Neural cell (in vitro differentiated cells): Measurements from ENCODE around the gene FAM117B. TPM values are rescaled to one million over a fixed set of nuclear protein-coding genes. Genes with fewer than 3 reads are reported as not detected.

Source experiments
- H2AFZ ChIP-seq: fragments of 200-600, 300-800 bp; sonication (generic), shearing (Covaris generic); 2 replicates; pipeline ENCODE4 v1.6.0; 2014; ENCODE audit warnings: low read depth, mild to moderate bottlenecking, antibody characterized with exemption, low read length, moderate library complexity
- H3F3A ChIP-seq: fragments of 200-600 bp; shearing (Covaris generic); 2 replicates; pipeline ENCODE4 v1.6.1; 2016; ENCODE audit warnings: mild to moderate bottlenecking, moderate library complexity, mixed read lengths, antibody characterized with exemption, low read length; ENCODE audit not compliant: insufficient read depth, poor library complexity, severe bottlenecking
- H3K27ac ChIP-seq: fragments of 200-600, 300-800 bp; sonication (generic), shearing (Covaris generic); 2 replicates; pipeline ENCODE4 v1.5.1; 2014; ENCODE audit warnings: mild to moderate bottlenecking, low read length, moderate library complexity
- H3K27me3 ChIP-seq: fragments of 300-800, 200-600 bp; sonication (generic), shearing (Covaris generic); 2 replicates; pipeline ENCODE4 v1.6.0; 2014; ENCODE audit warnings: mild to moderate bottlenecking, low read depth, low read length, moderate library complexity; ENCODE audit not compliant: insufficient read depth
- H3K36me3 ChIP-seq: fragments of 300-800, 200-600 bp; sonication (generic), shearing (Covaris generic); 2 replicates; pipeline ENCODE4 v1.5.1; 2014; ENCODE audit warnings: mild to moderate bottlenecking, antibody characterized with exemption, low read length, moderate library complexity; ENCODE audit not compliant: insufficient read depth
- H3K4me2 ChIP-seq: fragments of 300-800, 200-600 bp; sonication (generic), shearing (Covaris generic); 2 replicates; pipeline ENCODE4 v1.6.0; 2014; ENCODE audit warnings: mild to moderate bottlenecking, low read length
- H3K4me3 ChIP-seq: fragments of 300-800, 200-600 bp; sonication (generic), shearing (Covaris generic); 2 replicates; pipeline ENCODE4 v1.5.1; 2014; ENCODE audit warnings: mild to moderate bottlenecking, low read length, moderate library complexity
- H3K79me2 ChIP-seq: fragments of 200-600 bp; shearing (Covaris generic); replicated peaks from 2 replicates; pipeline ENCODE4 v1.6.0; 2014; ENCODE audit warnings: mild to moderate bottlenecking, low read length, moderate library complexity; ENCODE audit not compliant: insufficient read depth
- H3K9ac ChIP-seq: fragments of 300-800, 200-600 bp; sonication (generic), shearing (Covaris generic); 2 replicates; pipeline ENCODE4 v1.6.1; 2016; ENCODE audit warnings: mild to moderate bottlenecking, low read length, mixed read lengths
- H3K9me2 ChIP-seq: fragments of 200-600 bp; shearing (Covaris generic); 2 replicates; pipeline ENCODE4 v1.6.1; 2016; ENCODE audit warnings: mild to moderate bottlenecking, low read length, mixed read lengths; ENCODE audit not compliant: insufficient read depth
- H3K9me3 ChIP-seq: fragments of 200-600, 300-800 bp; sonication (generic), shearing (Covaris generic); 2 replicates; pipeline ENCODE4 v1.6.1; 2016; ENCODE audit warnings: mild to moderate bottlenecking, mixed run types, low read length, moderate library complexity, mixed read lengths
- H4K20me1 ChIP-seq: fragments of 200-600 bp; shearing (Covaris generic); 2 replicates; pipeline ENCODE4 v1.6.1; 2016; ENCODE audit warnings: mild to moderate bottlenecking, mixed run types; ENCODE audit not compliant: insufficient read depth
- EP300 ChIP-seq: fragments of 450-650 bp; conservative IDR thresholded peaks from 2 replicates; pipeline ENCODE4 v1.6.1; 2014; ENCODE audit warnings: antibody characterized with exemption, mild to moderate bottlenecking, moderate library complexity; ENCODE audit not compliant: poor library complexity, severe bottlenecking
- EZH2 ChIP-seq: fragments of 200-600, 300-800 bp; shearing (Covaris generic), sonication (generic); IDR thresholded peaks from 2 replicates; pipeline ENCODE4 v1.6.1; 2014; ENCODE audit warnings: antibody characterized with exemption, low read length, borderline replicate concordance, mild to moderate bottlenecking; ENCODE audit not compliant: insufficient read depth, poor library complexity, severe bottlenecking
- MXI1 ChIP-seq: fragments of 450-650 bp; conservative IDR thresholded peaks from 2 replicates; pipeline ENCODE4 v1.6.1; 2014; ENCODE audit warnings: antibody characterized with exemption, mild to moderate bottlenecking; ENCODE audit not compliant: poor library complexity, severe bottlenecking
- POLR2AphosphoS5 ChIP-seq: IDR thresholded peaks from 2 replicates; pipeline ENCODE4 v1.6.1; 2012
- RAD21 ChIP-seq: fragments of 450-650 bp; conservative IDR thresholded peaks from 2 replicates; pipeline ENCODE4 v1.6.1; 2014; ENCODE audit warnings: antibody characterized with exemption, mild to moderate bottlenecking, moderate library complexity
- SMC3 ChIP-seq: fragments of 450-650 bp; conservative IDR thresholded peaks from 2 replicates; pipeline ENCODE4 v1.6.1; 2014; ENCODE audit warnings: antibody characterized with exemption, mild to moderate bottlenecking, moderate library complexity; ENCODE audit not compliant: poor library complexity
- TAF1 ChIP-seq: IDR thresholded peaks from 2 replicates; pipeline ENCODE4 v1.6.1; 2012; ENCODE audit warnings: low read depth
- polyA plus RNA-seq: library from polyadenylated mRNA; depleted of rRNA; stranded (reverse); fragments of >200 nt; gene quantifications from 2 replicates; pipeline ENCODE4 v1.2.3, GENCODE V29; 2014
- TF ChIP-seq, protein P1 (sequence below): IDR thresholded peaks from 2 replicates; pipeline ENCODE4 v1.6.1; 2012; ENCODE audit warnings: borderline replicate concordance
- TF ChIP-seq, protein P2 (sequence below): fragments of 450-650 bp; IDR thresholded peaks from 2 replicates; pipeline ENCODE4 v1.5.1; 2014; ENCODE audit warnings: antibody characterized with exemption, mild to moderate bottlenecking, moderate library complexity; ENCODE audit not compliant: poor library complexity, severe bottlenecking

The FAM117B gene
- polyA plus RNA-seq, 1 donor from 2014 or later: 32.9 TPM

DNA sequence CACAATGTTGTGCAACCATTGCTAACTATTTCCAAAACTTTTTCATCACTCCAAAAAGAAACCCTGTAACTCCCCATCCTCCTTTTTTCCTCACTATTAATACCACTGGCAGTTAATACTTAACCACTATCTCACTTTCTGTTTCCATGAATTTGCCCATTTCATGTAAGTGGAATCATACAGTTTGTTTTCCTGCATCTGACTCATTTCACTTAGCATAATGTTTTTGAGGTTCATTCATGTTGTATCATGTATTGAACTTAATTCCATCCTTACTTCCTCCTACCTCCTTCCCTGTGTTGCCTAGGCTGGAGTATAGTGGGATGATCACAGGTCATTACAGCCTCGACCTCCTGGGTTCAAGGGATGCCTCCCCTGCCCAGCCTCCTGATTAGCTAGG lies 68.3 kb downstream of the FAM117B start:
- H2AFZ ChIP-seq: no peak overlapping the region
- H3K27ac ChIP-seq: no peak overlapping the region
- no peak overlapping the region for H3K4me3 ChIP-seq
- H3K9ac ChIP-seq: no peak overlapping the region
- H3K27me3 ChIP-seq: no peaks in the 10 kb centered on the region
- no peaks in the 10 kb centered on the region for H3K9me2 ChIP-seq
- no peaks in the 10 kb centered on the region for H3K9me3 ChIP-seq
- no peak overlapping the region for H3K4me2 ChIP-seq
- H3K36me3 ChIP-seq: no peaks in the 10 kb centered on the region
- H3F3A ChIP-seq: no peaks in the 10 kb centered on the region
- TF ChIP-seq, protein P1, sequence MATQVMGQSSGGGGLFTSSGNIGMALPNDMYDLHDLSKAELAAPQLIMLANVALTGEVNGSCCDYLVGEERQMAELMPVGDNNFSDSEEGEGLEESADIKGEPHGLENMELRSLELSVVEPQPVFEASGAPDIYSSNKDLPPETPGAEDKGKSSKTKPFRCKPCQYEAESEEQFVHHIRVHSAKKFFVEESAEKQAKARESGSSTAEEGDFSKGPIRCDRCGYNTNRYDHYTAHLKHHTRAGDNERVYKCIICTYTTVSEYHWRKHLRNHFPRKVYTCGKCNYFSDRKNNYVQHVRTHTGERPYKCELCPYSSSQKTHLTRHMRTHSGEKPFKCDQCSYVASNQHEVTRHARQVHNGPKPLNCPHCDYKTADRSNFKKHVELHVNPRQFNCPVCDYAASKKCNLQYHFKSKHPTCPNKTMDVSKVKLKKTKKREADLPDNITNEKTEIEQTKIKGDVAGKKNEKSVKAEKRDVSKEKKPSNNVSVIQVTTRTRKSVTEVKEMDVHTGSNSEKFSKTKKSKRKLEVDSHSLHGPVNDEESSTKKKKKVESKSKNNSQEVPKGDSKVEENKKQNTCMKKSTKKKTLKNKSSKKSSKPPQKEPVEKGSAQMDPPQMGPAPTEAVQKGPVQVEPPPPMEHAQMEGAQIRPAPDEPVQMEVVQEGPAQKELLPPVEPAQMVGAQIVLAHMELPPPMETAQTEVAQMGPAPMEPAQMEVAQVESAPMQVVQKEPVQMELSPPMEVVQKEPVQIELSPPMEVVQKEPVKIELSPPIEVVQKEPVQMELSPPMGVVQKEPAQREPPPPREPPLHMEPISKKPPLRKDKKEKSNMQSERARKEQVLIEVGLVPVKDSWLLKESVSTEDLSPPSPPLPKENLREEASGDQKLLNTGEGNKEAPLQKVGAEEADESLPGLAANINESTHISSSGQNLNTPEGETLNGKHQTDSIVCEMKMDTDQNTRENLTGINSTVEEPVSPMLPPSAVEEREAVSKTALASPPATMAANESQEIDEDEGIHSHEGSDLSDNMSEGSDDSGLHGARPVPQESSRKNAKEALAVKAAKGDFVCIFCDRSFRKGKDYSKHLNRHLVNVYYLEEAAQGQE: no peak
- TF ChIP-seq EP300 (no peak), TAF1 (no peak), EZH2 (no peak), SMC3 (no peak), MXI1 (no peak), RAD21 (no peak), POLR2AphosphoS5 (no peak)
- TF ChIP-seq, protein P2, sequence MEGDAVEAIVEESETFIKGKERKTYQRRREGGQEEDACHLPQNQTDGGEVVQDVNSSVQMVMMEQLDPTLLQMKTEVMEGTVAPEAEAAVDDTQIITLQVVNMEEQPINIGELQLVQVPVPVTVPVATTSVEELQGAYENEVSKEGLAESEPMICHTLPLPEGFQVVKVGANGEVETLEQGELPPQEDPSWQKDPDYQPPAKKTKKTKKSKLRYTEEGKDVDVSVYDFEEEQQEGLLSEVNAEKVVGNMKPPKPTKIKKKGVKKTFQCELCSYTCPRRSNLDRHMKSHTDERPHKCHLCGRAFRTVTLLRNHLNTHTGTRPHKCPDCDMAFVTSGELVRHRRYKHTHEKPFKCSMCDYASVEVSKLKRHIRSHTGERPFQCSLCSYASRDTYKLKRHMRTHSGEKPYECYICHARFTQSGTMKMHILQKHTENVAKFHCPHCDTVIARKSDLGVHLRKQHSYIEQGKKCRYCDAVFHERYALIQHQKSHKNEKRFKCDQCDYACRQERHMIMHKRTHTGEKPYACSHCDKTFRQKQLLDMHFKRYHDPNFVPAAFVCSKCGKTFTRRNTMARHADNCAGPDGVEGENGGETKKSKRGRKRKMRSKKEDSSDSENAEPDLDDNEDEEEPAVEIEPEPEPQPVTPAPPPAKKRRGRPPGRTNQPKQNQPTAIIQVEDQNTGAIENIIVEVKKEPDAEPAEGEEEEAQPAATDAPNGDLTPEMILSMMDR: no peak
- H3K79me2 ChIP-seq: peaks cover 14% of the 10 kb centered on the region
- no peaks in the 10 kb centered on the region for H4K20me1 ChIP-seq

DNA sequence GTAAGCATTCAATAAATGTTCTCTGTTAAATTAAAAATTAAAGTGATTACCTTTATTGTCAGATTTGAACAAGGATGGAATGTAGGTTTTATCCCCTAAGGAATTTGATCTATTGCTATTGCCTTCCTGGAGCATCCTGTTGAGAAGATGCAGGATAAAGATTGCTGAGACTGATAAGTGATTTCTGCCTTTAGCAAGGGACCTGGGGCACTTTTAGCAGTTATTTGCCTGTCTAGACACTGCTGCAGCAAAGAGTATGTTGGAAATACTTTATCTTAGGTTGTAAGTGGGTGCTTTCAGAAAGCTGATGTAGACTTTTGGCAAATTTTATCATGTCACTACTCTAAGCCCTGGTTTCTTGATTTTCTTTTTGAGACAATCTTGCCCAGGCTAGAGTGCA lies 69.5 kb downstream of the FAM117B start:
- Histone ChIP-seq H4K20me1 (no peaks in the 10 kb centered on the region), H3K36me3 (no peaks in the 10 kb centered on the region), H3K79me2 (peaks cover 17% of the 10 kb centered on the region), H3K4me2 (no peak overlapping the region), H3F3A (no peaks in the 10 kb centered on the region), H2AFZ (no peak overlapping the region), H3K27ac (no peak overlapping the region), H3K9ac (no peak overlapping the region), H3K27me3 (no peaks in the 10 kb centered on the region), H3K9me3 (no peaks in the 10 kb centered on the region), H3K4me3 (no peak overlapping the region), H3K9me2 (no peaks in the 10 kb centered on the region)
- TF ChIP-seq EZH2: no peak
- TF ChIP-seq POLR2AphosphoS5: no peak
- TF ChIP-seq EP300: no peak
